K562 (cell line): ENCODE data around the gene PAM.

Experiments used
- CCAR2 ChIP-seq: fragments of 200-400 bp; formaldehyde crosslinking; IDR thresholded peaks from 2 replicates; pipeline ENCODE4 v1.6.1; 2017; ENCODE audit warnings: mild to moderate bottlenecking, low read depth, low read length
- HDAC1 ChIP-seq, 2 experiments: fragments of 450-650 bp; IDR thresholded peaks; 2 replicates each; pipeline ENCODE4 v1.6.1; 2016 to 2017; ENCODE audit warnings: inconsistent platforms in 1 of 2, mild to moderate bottlenecking in 1 of 2, moderate library complexity in 1 of 2
- IFI16 ChIP-seq: fragments of 250-450 bp; sonication (Bioruptor Pico); IDR thresholded peaks from 2 replicates; pipeline ENCODE4 v2.1.2; 2022; ENCODE audit warnings: mild to moderate bottlenecking, inconsistent platforms
- NCOA1 ChIP-seq: fragments of 450-650 bp; IDR thresholded peaks from 2 replicates; pipeline ENCODE4 v1.6.1; 2016; ENCODE audit warnings: low read depth
- POLR2A ChIP-seq: fragments of 450-650 bp; conservative IDR thresholded peaks from 2 replicates; pipeline ENCODE4 v1.6.1; 2016
- SMAD1 ChIP-seq: fragments of 150-350 bp; IDR thresholded peaks from 2 replicates; pipeline ENCODE4 v1.6.1; 2014; ENCODE audit warnings: low read length, low read depth; ENCODE audit not compliant: partially characterized antibody
- STAT5B ChIP-seq: fragments of 250-450 bp; sonication (Bioruptor Pico); IDR thresholded peaks from 2 replicates; pipeline ENCODE4 v1.8.0; 2021; ENCODE audit warnings: mild to moderate bottlenecking, inconsistent platforms
- TFAM ChIP-seq: fragments of 250-450 bp; sonication (Bioruptor Pico); conservative IDR thresholded peaks from 2 replicates; pipeline ENCODE4 v1.5.0; 2021; ENCODE audit warnings: mild to moderate bottlenecking, moderate library complexity
- ZNF445 ChIP-seq: fragments of 250-450 bp; sonication (Bioruptor Pico); IDR thresholded peaks from 2 replicates; pipeline ENCODE4 v1.4.0; 2020; ENCODE audit warnings: low read depth, mild to moderate bottlenecking, moderate library complexity
- TF ChIP-seq, protein P1 (sequence below), 3 experiments: IDR thresholded peaks in 2 of 3; conservative IDR thresholded peaks in 1 of 3; 2 replicates each; pipeline ENCODE4 v1.5.1; 2011 to 2012; ENCODE audit warnings: low read length in 3 of 3, mild to moderate bottlenecking in 3 of 3, control low read depth in 2 of 3, improper control_type of control experiment in 1 of 3, inconsistent platforms in 1 of 3, low read depth in 1 of 3, mixed read lengths in 1 of 3, moderate library complexity in 1 of 3; ENCODE audit not compliant: insufficient read depth in 2 of 3
- TF ChIP-seq, protein P2 (sequence below), 2 experiments: fragments of 450-650 bp; formaldehyde crosslinking in 1 of 2; IDR thresholded peaks; 2 replicates each; pipeline versions ENCODE4 v1.4.0 to v1.6.1; 2014 to 2020; ENCODE audit warnings: mild to moderate bottlenecking in 2 of 2, borderline replicate concordance in 1 of 2, low read depth in 1 of 2

DNA sequence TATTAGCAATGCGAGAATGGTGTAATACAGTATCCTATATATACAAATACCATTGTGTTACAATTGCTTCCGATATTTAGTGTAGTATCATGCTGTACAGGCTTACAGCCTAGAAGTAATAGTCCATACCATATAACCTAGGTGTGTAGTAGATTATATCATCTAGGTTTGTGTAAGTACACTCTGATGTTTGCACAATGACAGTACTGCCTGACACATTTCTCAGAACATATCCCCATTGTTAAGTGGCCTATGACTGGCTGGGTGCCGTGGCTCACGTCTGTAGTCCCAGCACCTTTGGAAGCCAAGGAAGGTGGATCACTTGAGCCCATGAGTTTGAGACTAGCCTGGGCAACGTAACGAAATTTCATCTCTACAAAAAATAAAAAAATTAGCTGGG is 124.6 kb downstream of the PAM start:
- no peak for TF ChIP-seq ZNF445 (CRISPR knock-in tag)
- no peak for TF ChIP-seq STAT5B (CRISPR knock-in tag)
- TF ChIP-seq, protein P1, sequence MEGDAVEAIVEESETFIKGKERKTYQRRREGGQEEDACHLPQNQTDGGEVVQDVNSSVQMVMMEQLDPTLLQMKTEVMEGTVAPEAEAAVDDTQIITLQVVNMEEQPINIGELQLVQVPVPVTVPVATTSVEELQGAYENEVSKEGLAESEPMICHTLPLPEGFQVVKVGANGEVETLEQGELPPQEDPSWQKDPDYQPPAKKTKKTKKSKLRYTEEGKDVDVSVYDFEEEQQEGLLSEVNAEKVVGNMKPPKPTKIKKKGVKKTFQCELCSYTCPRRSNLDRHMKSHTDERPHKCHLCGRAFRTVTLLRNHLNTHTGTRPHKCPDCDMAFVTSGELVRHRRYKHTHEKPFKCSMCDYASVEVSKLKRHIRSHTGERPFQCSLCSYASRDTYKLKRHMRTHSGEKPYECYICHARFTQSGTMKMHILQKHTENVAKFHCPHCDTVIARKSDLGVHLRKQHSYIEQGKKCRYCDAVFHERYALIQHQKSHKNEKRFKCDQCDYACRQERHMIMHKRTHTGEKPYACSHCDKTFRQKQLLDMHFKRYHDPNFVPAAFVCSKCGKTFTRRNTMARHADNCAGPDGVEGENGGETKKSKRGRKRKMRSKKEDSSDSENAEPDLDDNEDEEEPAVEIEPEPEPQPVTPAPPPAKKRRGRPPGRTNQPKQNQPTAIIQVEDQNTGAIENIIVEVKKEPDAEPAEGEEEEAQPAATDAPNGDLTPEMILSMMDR (IDR thresholded peaks at IDR 0.05 in 2 of 3, conservative IDR thresholded peaks at IDR 0.05 in 1 of 3; ENCODE audit: insufficient read depth in 2 of 3, low read depth in 1 of 3, low read length in 3 of 3): no peak
- TF ChIP-seq POLR2A: no peak
- TF ChIP-seq, protein P2, sequence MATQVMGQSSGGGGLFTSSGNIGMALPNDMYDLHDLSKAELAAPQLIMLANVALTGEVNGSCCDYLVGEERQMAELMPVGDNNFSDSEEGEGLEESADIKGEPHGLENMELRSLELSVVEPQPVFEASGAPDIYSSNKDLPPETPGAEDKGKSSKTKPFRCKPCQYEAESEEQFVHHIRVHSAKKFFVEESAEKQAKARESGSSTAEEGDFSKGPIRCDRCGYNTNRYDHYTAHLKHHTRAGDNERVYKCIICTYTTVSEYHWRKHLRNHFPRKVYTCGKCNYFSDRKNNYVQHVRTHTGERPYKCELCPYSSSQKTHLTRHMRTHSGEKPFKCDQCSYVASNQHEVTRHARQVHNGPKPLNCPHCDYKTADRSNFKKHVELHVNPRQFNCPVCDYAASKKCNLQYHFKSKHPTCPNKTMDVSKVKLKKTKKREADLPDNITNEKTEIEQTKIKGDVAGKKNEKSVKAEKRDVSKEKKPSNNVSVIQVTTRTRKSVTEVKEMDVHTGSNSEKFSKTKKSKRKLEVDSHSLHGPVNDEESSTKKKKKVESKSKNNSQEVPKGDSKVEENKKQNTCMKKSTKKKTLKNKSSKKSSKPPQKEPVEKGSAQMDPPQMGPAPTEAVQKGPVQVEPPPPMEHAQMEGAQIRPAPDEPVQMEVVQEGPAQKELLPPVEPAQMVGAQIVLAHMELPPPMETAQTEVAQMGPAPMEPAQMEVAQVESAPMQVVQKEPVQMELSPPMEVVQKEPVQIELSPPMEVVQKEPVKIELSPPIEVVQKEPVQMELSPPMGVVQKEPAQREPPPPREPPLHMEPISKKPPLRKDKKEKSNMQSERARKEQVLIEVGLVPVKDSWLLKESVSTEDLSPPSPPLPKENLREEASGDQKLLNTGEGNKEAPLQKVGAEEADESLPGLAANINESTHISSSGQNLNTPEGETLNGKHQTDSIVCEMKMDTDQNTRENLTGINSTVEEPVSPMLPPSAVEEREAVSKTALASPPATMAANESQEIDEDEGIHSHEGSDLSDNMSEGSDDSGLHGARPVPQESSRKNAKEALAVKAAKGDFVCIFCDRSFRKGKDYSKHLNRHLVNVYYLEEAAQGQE (IDR thresholded peaks at IDR 0.05; ENCODE audit: borderline replicate concordance): no peak
- TF ChIP-seq, protein P2 (CRISPR knock-in tag; IDR thresholded peaks at IDR 0.05; ENCODE audit: low read depth): no peak
- no peak for TF ChIP-seq NCOA1
- TF ChIP-seq SMAD1: no peak
- no peak for TF ChIP-seq CCAR2
- no peak for TF ChIP-seq IFI16
- no peak for TF ChIP-seq TFAM (CRISPR knock-in tag)
- no peak for TF ChIP-seq HDAC1 (IDR thresholded peaks at IDR 0.05)
